Mesendoderm (in vitro differentiated cells): Measurements from ENCODE around the gene SPATA32.

Source experiments
- DNase-seq: peaks from one replicate; pipeline ENCODE4 v3.0.0; 2013
- H2AK5ac ChIP-seq: 2 replicates; pipeline ENCODE4 v1.6.1; 2013; ENCODE audit warnings: low read length, inconsistent platforms
- H2BK120ac ChIP-seq: 2 replicates; pipeline ENCODE4 v1.6.1; 2013; ENCODE audit warnings: low read depth, mild to moderate bottlenecking, low read length, moderate library complexity, mixed read lengths
- H2BK15ac ChIP-seq: replicated peaks from 2 replicates; pipeline ENCODE4 v1.6.1; 2013; ENCODE audit warnings: low read depth, mild to moderate bottlenecking, moderate library complexity
- H2BK5ac ChIP-seq: 2 replicates; pipeline ENCODE4 v1.6.1; 2013; ENCODE audit warnings: low read length, inconsistent platforms
- H3K18ac ChIP-seq: 2 replicates; pipeline ENCODE4 v1.6.1; 2013; ENCODE audit warnings: mild to moderate bottlenecking, low read length, mixed read lengths
- H3K23ac ChIP-seq: one replicate; pipeline ENCODE4 v1.6.1; 2013; ENCODE audit warnings: low read length
- H3K27ac ChIP-seq: 2 replicates; pipeline ENCODE4 v1.5.1; 2013; ENCODE audit warnings: low read depth, mild to moderate bottlenecking, inconsistent platforms, low read length, moderate library complexity
- H3K27me3 ChIP-seq: 2 replicates; pipeline ENCODE4 v1.6.1; 2013; ENCODE audit warnings: low read length, control low read depth, mild to moderate bottlenecking, inconsistent platforms; ENCODE audit not compliant: insufficient read depth, poor library complexity
- H3K36me3 ChIP-seq: 2 replicates; pipeline ENCODE4 v1.6.1; 2013; ENCODE audit warnings: low read length, inconsistent platforms; ENCODE audit not compliant: control insufficient read depth, insufficient read depth
- H3K4ac ChIP-seq: one replicate; pipeline ENCODE4 v1.6.1; 2013; ENCODE audit warnings: low read depth, mild to moderate bottlenecking, low read length, moderate library complexity
- H3K4me1 ChIP-seq: 2 replicates; pipeline ENCODE4 v1.6.1; 2013; ENCODE audit warnings: low read depth, low read length, inconsistent platforms; ENCODE audit not compliant: control insufficient read depth
- H3K4me2 ChIP-seq: 2 replicates; pipeline ENCODE4 v1.6.1; 2013; ENCODE audit warnings: low read length
- H3K4me3 ChIP-seq: 2 replicates; pipeline ENCODE4 v1.5.1; 2013; ENCODE audit warnings: mild to moderate bottlenecking, low read length
- H3K56ac ChIP-seq: one replicate; pipeline ENCODE4 v1.6.1; 2013; ENCODE audit warnings: low read length
- H3K79me1 ChIP-seq: 2 replicates; pipeline ENCODE4 v1.6.1; 2013; ENCODE audit warnings: low read length, inconsistent platforms
- H3K79me2 ChIP-seq: 2 replicates; pipeline ENCODE4 v1.6.1; 2013; ENCODE audit warnings: mild to moderate bottlenecking, low read length; ENCODE audit not compliant: control insufficient read depth, insufficient read depth
- H3K9ac ChIP-seq: 2 replicates; pipeline ENCODE4 v1.6.1; 2013; ENCODE audit warnings: low read length, inconsistent platforms
- H4K5ac ChIP-seq: one replicate; pipeline ENCODE4 v1.6.1; 2013; ENCODE audit warnings: low read length
- H4K8ac ChIP-seq: one replicate; pipeline ENCODE4 v1.6.1; 2013; ENCODE audit warnings: low read depth, mild to moderate bottlenecking, control low read depth, low read length, moderate library complexity
- WGBS: extraction: QIAGEN DNeasy Blood & Tissue Kit; methylation state at CpG from one replicate; pipeline ENCODE4 v1.1.7; 2013; ENCODE audit warnings: low lambda C conversion rate, missing lambda C conversion rate; ENCODE audit not compliant: insufficient coverage; ENCODE audit errors: extremely low coverage; 5-methylcytosine and 5-hydroxymethylcytosine counted together

SPATA32 gene

GRCh38 chr17:45238155-45238774 is 23.6 kb downstream of the SPATA32 start:
- Histone ChIP-seq H4K5ac (no peak overlapping the region), H2BK120ac (no peak overlapping the region), H3K9ac (no peak overlapping the region), H2BK15ac (no peak overlapping the region), H3K79me1 (no peaks in the 10 kb centered on the region), H3K23ac (no peak overlapping the region), H2AK5ac (no peak overlapping the region), H2BK5ac (no peak overlapping the region), H3K27me3 (no peaks in the 10 kb centered on the region), H3K4ac (no peak overlapping the region), H3K4me2 (no peak overlapping the region), H3K18ac (no peak overlapping the region), H3K4me1 (no peaks in the 10 kb centered on the region), H3K56ac (no peak overlapping the region), H3K27ac (no peak overlapping the region), H3K36me3 (no peaks in the 10 kb centered on the region), H3K79me2 (no peaks in the 10 kb centered on the region), H4K8ac (no peak overlapping the region), H3K4me3 (no peak overlapping the region)
- no CpG with 5 or more reads among the region's 7 CpGs for WGBS
- DNase-seq = no peak

DNA sequence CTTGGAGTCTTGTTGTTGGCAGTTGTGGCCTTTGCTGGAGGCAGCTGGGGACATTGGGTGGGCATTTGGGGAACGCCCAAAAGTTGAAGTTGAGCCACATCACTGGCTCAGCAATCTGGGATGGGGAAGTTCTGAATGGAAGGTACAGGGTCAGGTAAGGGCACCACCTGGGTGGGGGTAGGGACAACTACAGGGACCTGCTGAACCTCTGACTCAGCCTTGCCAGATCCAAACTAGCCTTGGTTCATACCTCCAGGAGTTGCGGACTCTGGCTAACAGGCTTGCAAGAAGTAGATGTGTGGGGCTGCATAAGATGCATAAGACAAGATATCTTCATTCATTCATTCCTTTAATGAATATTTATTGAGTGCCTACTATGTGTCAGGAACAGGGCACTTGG is 24.2 kb downstream of the SPATA32 start:
- Histone ChIP-seq H4K8ac (no peak overlapping the region), H3K4me1 (no peaks in the 10 kb centered on the region), H3K9ac (no peak overlapping the region), H2BK15ac (no peak overlapping the region), H3K27ac (no peak overlapping the region), H3K4me2 (no peak overlapping the region), H3K4me3 (no peak overlapping the region), H2AK5ac (no peak overlapping the region), H3K23ac (no peak overlapping the region), H3K79me2 (no peaks in the 10 kb centered on the region), H2BK5ac (no peak overlapping the region), H3K4ac (no peak overlapping the region), H3K79me1 (no peaks in the 10 kb centered on the region), H3K18ac (no peak overlapping the region), H4K5ac (no peak overlapping the region), H3K56ac (no peak overlapping the region), H2BK120ac (no peak overlapping the region), H3K27me3 (no peaks in the 10 kb centered on the region), H3K36me3 (no peaks in the 10 kb centered on the region)
- no peak for DNase-seq
- no CpG with 5 or more reads among the region's 2 CpGs for WGBS

- Histone ChIP-seq H2BK15ac (no peak overlapping the region), H3K27me3 (no peaks in the 10 kb centered on the region), H3K56ac (peak overlapping the region; percentile 65), H4K5ac (no peak overlapping the region), H3K79me2 (no peaks in the 10 kb centered on the region), H3K4me3 (no peak overlapping the region), H2AK5ac (no peak overlapping the region), H2BK120ac (no peak overlapping the region), H3K4ac (no peak overlapping the region), H2BK5ac (no peak overlapping the region), H3K4me1 (no peaks in the 10 kb centered on the region), H3K9ac (no peak overlapping the region), H3K23ac (no peak overlapping the region), H3K4me2 (no peak overlapping the region), H3K27ac (no peak overlapping the region), H3K79me1 (no peaks in the 10 kb centered on the region), H4K8ac (no peak overlapping the region), H3K36me3 (no peaks in the 10 kb centered on the region), H3K18ac (no peak overlapping the region)
- WGBS = no CpG with 5 or more reads among the region's 5 CpGs
- DNase-seq = no peak
Observed at GRCh38 chr17:45236282-45236606, 25.6 kb downstream of the SPATA32 start.

- peak; percentile 84 for DNase-seq
- H3K4ac ChIP-seq = no peak overlapping the region
Observed at GRCh38 chr17:45235416-45236281, 26.2 kb downstream of the SPATA32 start.

GRCh38 chr17:45234641-45235415 is 27.1 kb downstream of the SPATA32 start:
- peak; percentile 75 for DNase-seq
- Histone ChIP-seq H3K18ac (no peak overlapping the region), H4K5ac (no peak overlapping the region), H2AK5ac (no peak overlapping the region), H3K27me3 (no peaks in the 10 kb centered on the region), H3K4me2 (no peak overlapping the region), H3K36me3 (no peaks in the 10 kb centered on the region), H3K23ac (no peak overlapping the region), H3K56ac (no peak overlapping the region), H3K79me2 (no peaks in the 10 kb centered on the region), H3K4me1 (no peaks in the 10 kb centered on the region), H3K9ac (no peak overlapping the region), H3K4me3 (no peak overlapping the region), H2BK120ac (no peak overlapping the region), H4K8ac (no peak overlapping the region), H3K79me1 (no peaks in the 10 kb centered on the region), H2BK5ac (no peak overlapping the region), H2BK15ac (no peak overlapping the region), H3K4ac (no peak overlapping the region), H3K27ac (no peak overlapping the region)
- WGBS = no CpG with 5 or more reads among the region's 6 CpGs

More at GRCh38 chr17:45235416-45236281, 26.2 kb downstream of the SPATA32 start:
- Histone ChIP-seq H4K8ac (no peak overlapping the region), H4K5ac (no peak overlapping the region), H3K56ac (peak overlapping the region; percentile 65), H2BK15ac (no peak overlapping the region), H3K27ac (no peak overlapping the region), H3K9ac (no peak overlapping the region), H2BK120ac (no peak overlapping the region), H3K36me3 (no peaks in the 10 kb centered on the region), H3K79me2 (no peaks in the 10 kb centered on the region), H3K4me3 (no peak overlapping the region), H3K79me1 (no peaks in the 10 kb centered on the region), H2AK5ac (no peak overlapping the region), H3K4me1 (no peaks in the 10 kb centered on the region), H3K27me3 (no peaks in the 10 kb centered on the region), H2BK5ac (no peak overlapping the region), H3K18ac (no peak overlapping the region), H3K4me2 (no peak overlapping the region), H3K23ac (no peak overlapping the region)
- WGBS = no CpG with 5 or more reads among the region's 20 CpGs
